Thymus (tissue), 11 donors: ENCODE results near the gene WWTR1. TPM values are rescaled to one million over a fixed set of nuclear protein-coding genes. Genes with fewer than 3 reads are reported as not detected.

ENCODE experiments used
- DNase-seq, 9 donors: peaks; one replicate each; pipeline ENCODE4 v3.0.0-alpha.2; 2013; ENCODE audit warnings: low spot score in 9 of 9, low read depth in 6 of 9, missing footprints in 1 of 9
- H3K27ac ChIP-seq, 2 donors: one replicate each; pipeline ENCODE4 v1.5.1; 2013; ENCODE audit warnings: control low read depth in 1 of 2, low read depth in 1 of 2, low read length in 1 of 2, mild to moderate bottlenecking in 1 of 2, moderate library complexity in 1 of 2
- H3K27me3 ChIP-seq, 2 donors: one replicate each; pipeline ENCODE4 v1.5.1; 2013; ENCODE audit warnings: low read length in 1 of 2; ENCODE audit not compliant: control insufficient read depth in 2 of 2, insufficient read depth in 1 of 2
- H3K36me3 ChIP-seq, 2 donors: one replicate each; pipeline ENCODE4 v1.5.1; 2013; ENCODE audit warnings: low read length in 1 of 2, mild to moderate bottlenecking in 1 of 2, moderate library complexity in 1 of 2; ENCODE audit not compliant: control insufficient read depth in 2 of 2, insufficient read depth in 2 of 2
- H3K4me1 ChIP-seq, 2 donors: one replicate each; pipeline ENCODE4 v1.5.1; 2013; ENCODE audit warnings: low read length in 2 of 2; ENCODE audit not compliant: control insufficient read depth in 2 of 2, insufficient read depth in 2 of 2
- H3K4me3 ChIP-seq, 2 donors: one replicate each; pipeline ENCODE4 v1.5.1; 2013; ENCODE audit warnings: low read length in 2 of 2, control low read depth in 1 of 2, mild to moderate bottlenecking in 1 of 2
- H3K9me3 ChIP-seq, 2 donors: one replicate each; pipeline ENCODE4 v1.5.1; 2013; ENCODE audit warnings: low read length in 1 of 2, mild to moderate bottlenecking in 1 of 2; ENCODE audit not compliant: control insufficient read depth in 2 of 2, insufficient read depth in 1 of 2
- whole genome bisulfite sequencing: extraction: QIAGEN DNeasy Blood & Tissue Kit; methylation state at CpG from one replicate; pipeline ENCODE4 v1.1.7; 2013; 5-methylcytosine and 5-hydroxymethylcytosine counted together
- polyA plus RNA-seq: library from polyadenylated mRNA; stranded (reverse); fragments of 200-250 nt; gene quantifications from one replicate; pipeline ENCODE4 v1.2.3, GENCODE V29; 2013
- total RNA-seq: library from RNA; stranded (reverse); fragments of 120-200 nt; gene quantifications from one replicate; pipeline ENCODE4 v1.2.4, GENCODE V29; 2013
- donor health status: healthy.

WWTR1 gene
- total and polyA plus RNA-seq, 2 donors: 1.6 to 12.9 TPM

GRCh38 chr3:149559525-149559924 lies 98.3 kb downstream of the WWTR1 start:
- Histone ChIP-seq H3K4me3 (no peak overlapping the region), H3K36me3 (no peaks in the 10 kb centered on the region), H3K4me1 (no peaks in the 10 kb centered on the region), H3K27me3 (no peaks in the 10 kb centered on the region), H3K9me3 (no peaks in the 10 kb centered on the region), H3K27ac (no peak overlapping the region)
- 89% methylated on average over 1 of the region's 1 CpG for WGBS
- no peak for DNase-seq

- Histone ChIP-seq H3K27ac (no peak overlapping the region), H3K9me3 (no peaks in the 10 kb centered on the region), H3K36me3 (no peaks in the 10 kb centered on the region), H3K4me1 (peaks cover 0 to 3% of the 10 kb centered on the region in 2 donors), H3K4me3 (no peak overlapping the region), H3K27me3 (no peaks in the 10 kb centered on the region)
- no peak for DNase-seq
- 86% methylated on average over 2 of the region's 2 CpGs for WGBS
These were observed 101.9 kb downstream of the WWTR1 start for GRCh38 chr3:149555927-149556326.

DNA sequence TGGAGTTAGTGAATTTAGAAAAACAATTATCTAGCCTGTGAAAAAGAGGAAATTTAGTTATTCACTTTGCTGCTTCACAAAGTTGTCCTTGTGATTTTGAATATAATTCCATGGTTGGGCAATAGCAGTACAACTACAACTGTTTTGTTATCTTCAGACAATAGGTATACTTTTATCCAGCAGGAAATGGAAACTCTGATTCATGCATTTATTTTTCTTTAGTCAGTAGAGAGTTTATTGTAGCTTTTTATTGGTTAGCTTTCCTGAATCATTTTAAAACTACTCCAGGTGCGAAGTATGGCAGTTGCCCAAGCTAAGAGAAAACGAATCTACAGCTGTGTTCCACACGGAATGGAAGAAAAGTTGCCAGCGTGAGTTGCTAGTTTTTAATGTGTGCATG lies 103.0 kb downstream of the WWTR1 start:
- 70% methylated on average over 4 of the region's 4 CpGs for WGBS
- Histone ChIP-seq H3K4me3 (no peak overlapping the region), H3K36me3 (no peaks in the 10 kb centered on the region), H3K27me3 (no peaks in the 10 kb centered on the region), H3K9me3 (no peaks in the 10 kb centered on the region), H3K4me1 (peaks cover 0 to 3% of the 10 kb centered on the region in 2 donors), H3K27ac (no peak overlapping the region)
- DNase-seq: no peak

DNA sequence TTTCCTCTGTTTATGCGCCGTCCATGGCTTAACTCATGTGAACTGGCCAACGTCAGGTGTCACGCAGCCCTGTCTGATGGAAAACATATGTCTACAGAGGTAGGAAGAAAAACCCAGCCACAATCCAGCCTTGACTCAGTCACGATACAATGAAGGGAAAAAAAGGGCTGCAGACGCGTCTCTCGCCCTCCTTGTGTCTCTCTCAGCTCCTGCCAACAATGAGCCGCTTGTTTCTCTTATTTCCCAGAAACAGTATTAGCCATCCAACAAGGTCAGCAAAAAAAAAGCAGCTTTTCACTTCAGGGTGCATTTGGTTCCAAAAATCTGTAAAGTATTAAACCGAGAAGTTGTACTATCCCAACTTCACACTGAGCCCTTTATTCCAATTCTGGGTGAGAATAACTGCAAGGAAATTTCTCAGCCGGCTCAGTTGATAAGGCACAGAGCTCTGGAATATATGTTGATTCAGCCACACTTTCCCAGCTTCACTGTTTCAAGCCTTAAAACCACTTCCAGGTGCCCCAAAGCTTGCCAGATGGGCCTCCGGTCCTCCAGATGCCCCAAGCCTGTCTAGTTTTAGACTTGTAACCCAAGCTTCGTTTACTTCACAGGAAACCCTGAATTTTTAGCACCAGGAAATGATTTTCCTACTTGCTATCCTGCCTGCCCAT lies 103.9 kb downstream of the WWTR1 start:
- Histone ChIP-seq H3K4me3 (no peak overlapping the region), H3K9me3 (no peaks in the 10 kb centered on the region), H3K4me1 (peaks cover 0 to 3% of the 10 kb centered on the region in 2 donors), H3K27me3 (no peaks in the 10 kb centered on the region), H3K36me3 (no peaks in the 10 kb centered on the region), H3K27ac (peak overlapping the region in 1 of 2 donors; percentile 46)
- DNase-seq: no peak
- WGBS: 71% methylated on average over 13 of the region's 13 CpGs

DNA sequence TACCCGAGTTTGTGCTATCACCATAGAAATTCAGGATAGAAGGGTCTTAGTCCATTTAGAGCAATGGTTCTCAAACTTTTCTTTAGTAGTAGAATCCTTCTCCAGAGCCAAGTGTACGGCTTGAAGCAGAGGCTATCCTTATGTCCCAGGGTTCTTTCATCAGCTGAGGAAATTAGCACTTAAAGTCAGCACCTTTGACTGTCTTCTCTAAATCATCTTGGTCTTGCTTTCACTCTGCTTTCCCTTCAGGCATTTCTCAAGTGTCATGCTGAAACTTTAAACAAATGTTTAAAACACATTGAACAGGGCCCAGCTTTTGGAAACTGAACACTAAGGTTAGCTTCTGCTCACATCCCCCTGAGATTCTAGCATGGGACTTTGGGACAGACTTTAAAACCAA lies 105.1 kb downstream of the WWTR1 start:
- no peak for DNase-seq
- WGBS: 94% methylated on average over 2 of the region's 2 CpGs
- Histone ChIP-seq H3K27ac (no peak overlapping the region), H3K4me1 (peaks cover 0 to 3% of the 10 kb centered on the region in 2 donors), H3K4me3 (no peak overlapping the region), H3K9me3 (no peaks in the 10 kb centered on the region), H3K27me3 (no peaks in the 10 kb centered on the region), H3K36me3 (no peaks in the 10 kb centered on the region)

DNA sequence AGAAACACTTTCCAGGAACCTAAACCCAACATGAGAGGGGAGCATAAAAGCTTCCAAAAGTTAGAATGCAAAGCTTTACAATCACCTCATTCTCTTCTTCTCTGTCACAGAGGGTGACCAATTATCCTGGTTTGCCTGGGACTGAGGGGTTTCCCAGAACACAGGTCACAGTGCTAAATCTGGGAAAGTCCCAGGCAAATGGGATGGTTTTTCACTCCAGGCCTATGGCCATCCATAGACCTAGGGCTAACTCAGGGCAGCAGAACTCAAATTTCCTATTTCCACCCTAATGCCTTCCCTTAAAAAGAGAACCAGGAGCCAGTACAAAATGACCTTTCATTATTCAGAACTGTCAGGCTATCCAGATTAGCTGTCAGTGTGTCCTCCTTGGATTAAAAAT lies 106.3 kb downstream of the WWTR1 start:
- H3K9me3 ChIP-seq: no peaks in the 10 kb centered on the region
- H3K27me3 ChIP-seq: no peaks in the 10 kb centered on the region
- DNase-seq: no peak
- peaks cover 0 to 3% of the 10 kb centered on the region in 2 donors for H3K4me1 ChIP-seq
- H3K27ac ChIP-seq: no peak overlapping the region
- no peak overlapping the region for H3K4me3 ChIP-seq
- H3K36me3 ChIP-seq: no peaks in the 10 kb centered on the region

GRCh38 chr3:149548669-149549065 lies 109.2 kb downstream of the WWTR1 start:
- WGBS: 98% methylated on average over 4 of the region's 4 CpGs
- no peaks in the 10 kb centered on the region for H3K9me3 ChIP-seq
- DNase-seq: no peak
- H3K36me3 ChIP-seq: no peaks in the 10 kb centered on the region
- no peaks in the 10 kb centered on the region for H3K27me3 ChIP-seq
- no peaks in the 10 kb centered on the region for H3K4me1 ChIP-seq
- H3K4me3 ChIP-seq: no peak overlapping the region
- H3K27ac ChIP-seq: no peak overlapping the region

DNA sequence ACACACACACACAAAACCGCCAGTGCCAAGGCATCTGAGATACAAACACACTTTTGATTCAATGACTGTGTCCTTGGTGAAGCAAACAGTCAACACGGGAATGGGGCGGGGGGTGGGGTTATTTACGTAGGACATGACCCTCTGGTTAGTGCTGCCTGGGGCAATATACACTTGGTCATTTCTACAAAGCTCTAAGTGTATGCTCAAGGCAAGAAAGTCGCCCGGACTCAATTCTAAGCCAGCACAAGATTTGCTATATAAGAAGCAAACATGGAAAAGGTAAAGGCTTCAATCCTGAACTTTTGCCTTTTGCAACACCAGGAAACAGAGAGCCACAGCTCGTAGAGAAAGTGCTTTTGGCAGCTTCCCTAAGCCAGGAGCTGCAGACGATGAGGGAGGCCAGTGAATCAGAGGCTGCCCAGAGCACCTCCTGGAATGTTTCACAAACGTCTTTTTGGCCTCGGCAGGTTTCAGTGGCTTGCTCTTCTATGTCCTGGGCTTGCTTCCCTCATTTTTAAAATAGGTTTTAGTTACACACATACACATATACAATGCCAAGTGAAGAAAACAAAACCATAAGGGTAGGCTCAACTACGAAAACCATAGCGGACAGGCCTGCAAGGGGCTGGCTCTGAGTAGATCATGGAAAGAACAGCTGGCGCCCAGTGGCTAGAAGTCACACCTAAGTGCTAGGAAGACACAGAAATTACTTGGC lies 109.7 kb downstream of the WWTR1 start:
- WGBS: 92% methylated on average over 13 of the region's 13 CpGs

DNA sequence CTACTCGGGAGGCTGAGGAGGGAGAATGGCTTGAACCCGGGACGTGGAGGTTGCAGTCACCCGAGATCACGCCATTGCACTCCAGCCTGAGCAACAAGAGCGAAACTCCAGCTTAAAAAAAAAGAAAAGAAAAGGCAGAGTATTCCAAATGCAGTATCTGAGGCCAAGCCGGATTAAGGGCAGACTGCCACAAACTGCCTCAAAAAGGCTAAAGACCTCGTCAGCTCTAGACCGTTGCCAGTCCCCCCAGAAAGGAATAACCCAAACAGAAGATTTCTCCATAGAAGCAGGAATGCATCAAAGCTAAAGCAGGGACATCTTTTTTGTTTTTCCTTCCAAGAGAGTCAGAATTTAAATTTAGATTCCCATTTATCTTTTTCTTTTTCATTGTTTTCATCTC lies 110.4 kb downstream of the WWTR1 start:
- DNase-seq: no peak
- H3K4me1 ChIP-seq: no peaks in the 10 kb centered on the region
- WGBS: 90% methylated on average over 9 of the region's 9 CpGs

More for the DNA sequence above, 109.7 kb downstream of the WWTR1 start:
- Histone ChIP-seq H3K27me3 (no peaks in the 10 kb centered on the region), H3K27ac (no peak overlapping the region), H3K9me3 (no peaks in the 10 kb centered on the region), H3K4me1 (no peaks in the 10 kb centered on the region), H3K36me3 (no peaks in the 10 kb centered on the region), H3K4me3 (no peak overlapping the region)
- no peak for DNase-seq

More for the DNA sequence above, 110.4 kb downstream of the WWTR1 start:
- no peak overlapping the region for H3K27ac ChIP-seq
- no peaks in the 10 kb centered on the region for H3K9me3 ChIP-seq
- H3K27me3 ChIP-seq: no peaks in the 10 kb centered on the region
- no peak overlapping the region for H3K4me3 ChIP-seq
- no peaks in the 10 kb centered on the region for H3K36me3 ChIP-seq
